SK-N-MC (cell line): ENCODE data around the gene AP4S1.

ENCODE experiments used
- EZH2 ChIP-seq: fragments of 200-600 bp; sonication (generic); IDR thresholded peaks from one replicate; pipeline ENCODE4 v1.6.1; 2017; ENCODE audit warnings: antibody characterized with exemption
- FOXP2 ChIP-seq: optimal IDR thresholded peaks from 2 replicates; pipeline ENCODE3; 2011; ENCODE audit warnings: mild to moderate bottlenecking, moderate library complexity; ENCODE audit not compliant: insufficient read depth; ENCODE audit errors: extremely low read length, control extremely low read depth
- POLR2AphosphoS5 ChIP-seq: IDR thresholded peaks from 2 replicates; pipeline ENCODE4 v1.6.1; 2012; ENCODE audit warnings: mild to moderate bottlenecking, low read depth, low read length, borderline replicate concordance

DNA sequence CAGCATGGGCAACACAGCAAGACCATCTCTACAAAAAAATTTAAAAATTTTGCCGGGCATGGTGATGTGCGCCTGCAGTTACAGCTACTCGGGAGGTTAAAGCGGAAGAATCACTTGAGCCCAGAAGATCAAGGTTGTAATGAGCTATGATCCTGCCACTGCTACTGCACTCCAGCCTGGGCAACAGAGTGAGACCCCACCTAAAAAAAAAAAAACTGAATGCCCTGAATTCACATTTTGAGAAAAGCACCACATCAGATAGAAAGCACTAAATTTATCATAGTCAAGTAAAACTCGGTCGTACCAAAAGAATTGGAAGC lies 24.1 kb upstream of the AP4S1 start:
- TF ChIP-seq EZH2 (no peak), POLR2AphosphoS5 (no peak), FOXP2 (no peak)
